Transverse colon (tissue), 4 donors: ENCODE results near the gene AOPEP.

Experiments used
- CTCF ChIP-seq, 5 experiments: fragments of 200-600 bp in 3 of 5; fragments of 450-650 bp in 2 of 5; sonication (generic) in 3 of 5; IDR thresholded peaks; 1 replicate in 2 of 5; 2 replicates in 3 of 5; pipeline ENCODE4 v1.5.1; 2016 to 2017; ENCODE audit warnings: antibody characterized with exemption in 5 of 5, inconsistent platforms in 3 of 5, mild to moderate bottlenecking in 2 of 5, moderate library complexity in 1 of 5
- EP300 ChIP-seq: sonication (generic); formaldehyde crosslinking; IDR thresholded peaks from one replicate; pipeline ENCODE4 v1.6.1; 2017; ENCODE audit warnings: antibody characterized with exemption, low read depth
- POLR2A ChIP-seq: fragments of 450-650 bp; IDR thresholded peaks from one replicate; pipeline ENCODE4 v1.6.1; 2016; ENCODE audit warnings: antibody characterized with exemption, mild to moderate bottlenecking, moderate library complexity
- POLR2AphosphoS5 ChIP-seq, 3 donors: sonication (generic); formaldehyde crosslinking; IDR thresholded peaks; one replicate each; pipeline ENCODE4 v1.6.1; 2016; ENCODE audit warnings: antibody characterized with exemption in 3 of 3

- TF ChIP-seq CTCF (IDR thresholded peaks at IDR 0.05) (no peak), POLR2A (no peak), POLR2AphosphoS5 (IDR thresholded peaks at IDR 0.05) (no peak), EP300 (no peak)
These were observed 249.0 kb downstream of the AOPEP start for GRCh38 chr9:94975480-94975879.
